Lower leg skin (tissue), 3 donors: ENCODE measurements around the gene MARCKS.

ENCODE experiments used
- POLR2A ChIP-seq, 2 donors: fragments of 450-650 bp; IDR thresholded peaks; one replicate each; pipeline ENCODE4 v1.6.1; 2016 to 2017; ENCODE audit warnings: antibody characterized with exemption in 2 of 2, mild to moderate bottlenecking in 1 of 2, moderate library complexity in 1 of 2
- TF ChIP-seq, protein P1 (sequence below), 3 donors: fragments of 450-650 bp; IDR thresholded peaks; one replicate each; pipeline ENCODE4 v1.5.1; 2016; ENCODE audit warnings: antibody characterized with exemption in 3 of 3, mild to moderate bottlenecking in 3 of 3, moderate library complexity in 2 of 3

DNA sequence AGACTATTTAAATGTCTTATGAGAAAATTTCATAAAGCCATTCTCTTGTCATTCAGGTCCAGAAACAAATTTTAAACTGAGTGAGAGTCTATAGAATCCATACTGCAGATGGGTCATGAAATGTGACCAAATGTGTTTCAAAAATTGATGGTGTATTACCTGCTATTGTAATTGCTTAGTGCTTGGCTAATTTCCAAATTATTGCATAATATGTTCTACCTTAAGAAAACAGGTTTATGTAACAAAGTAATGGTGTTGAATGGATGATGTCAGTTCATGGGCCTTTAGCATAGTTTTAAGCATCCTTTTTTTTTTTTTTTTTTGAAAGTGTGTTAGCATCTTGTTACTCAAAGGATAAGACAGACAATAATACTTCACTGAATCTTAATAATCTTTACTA, 5.0 kb downstream of the MARCKS start:
- TF ChIP-seq, protein P1, sequence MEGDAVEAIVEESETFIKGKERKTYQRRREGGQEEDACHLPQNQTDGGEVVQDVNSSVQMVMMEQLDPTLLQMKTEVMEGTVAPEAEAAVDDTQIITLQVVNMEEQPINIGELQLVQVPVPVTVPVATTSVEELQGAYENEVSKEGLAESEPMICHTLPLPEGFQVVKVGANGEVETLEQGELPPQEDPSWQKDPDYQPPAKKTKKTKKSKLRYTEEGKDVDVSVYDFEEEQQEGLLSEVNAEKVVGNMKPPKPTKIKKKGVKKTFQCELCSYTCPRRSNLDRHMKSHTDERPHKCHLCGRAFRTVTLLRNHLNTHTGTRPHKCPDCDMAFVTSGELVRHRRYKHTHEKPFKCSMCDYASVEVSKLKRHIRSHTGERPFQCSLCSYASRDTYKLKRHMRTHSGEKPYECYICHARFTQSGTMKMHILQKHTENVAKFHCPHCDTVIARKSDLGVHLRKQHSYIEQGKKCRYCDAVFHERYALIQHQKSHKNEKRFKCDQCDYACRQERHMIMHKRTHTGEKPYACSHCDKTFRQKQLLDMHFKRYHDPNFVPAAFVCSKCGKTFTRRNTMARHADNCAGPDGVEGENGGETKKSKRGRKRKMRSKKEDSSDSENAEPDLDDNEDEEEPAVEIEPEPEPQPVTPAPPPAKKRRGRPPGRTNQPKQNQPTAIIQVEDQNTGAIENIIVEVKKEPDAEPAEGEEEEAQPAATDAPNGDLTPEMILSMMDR (IDR thresholded peaks at IDR 0.05) = no peak
- no peak for TF ChIP-seq POLR2A (IDR thresholded peaks at IDR 0.05)
